ENCODE results near the gene PFN1. TPM values are rescaled to one million over a fixed set of nuclear protein-coding genes. Genes with fewer than 3 reads are reported as not detected.

PFN1 gene
- total and polyA plus RNA-seq, 9 of the 15 experiments (the other 6 are each of a cell fraction or from before 2014, with no cell fraction given), result 60.5 to 1,479 (median 456) TPM

DNA sequence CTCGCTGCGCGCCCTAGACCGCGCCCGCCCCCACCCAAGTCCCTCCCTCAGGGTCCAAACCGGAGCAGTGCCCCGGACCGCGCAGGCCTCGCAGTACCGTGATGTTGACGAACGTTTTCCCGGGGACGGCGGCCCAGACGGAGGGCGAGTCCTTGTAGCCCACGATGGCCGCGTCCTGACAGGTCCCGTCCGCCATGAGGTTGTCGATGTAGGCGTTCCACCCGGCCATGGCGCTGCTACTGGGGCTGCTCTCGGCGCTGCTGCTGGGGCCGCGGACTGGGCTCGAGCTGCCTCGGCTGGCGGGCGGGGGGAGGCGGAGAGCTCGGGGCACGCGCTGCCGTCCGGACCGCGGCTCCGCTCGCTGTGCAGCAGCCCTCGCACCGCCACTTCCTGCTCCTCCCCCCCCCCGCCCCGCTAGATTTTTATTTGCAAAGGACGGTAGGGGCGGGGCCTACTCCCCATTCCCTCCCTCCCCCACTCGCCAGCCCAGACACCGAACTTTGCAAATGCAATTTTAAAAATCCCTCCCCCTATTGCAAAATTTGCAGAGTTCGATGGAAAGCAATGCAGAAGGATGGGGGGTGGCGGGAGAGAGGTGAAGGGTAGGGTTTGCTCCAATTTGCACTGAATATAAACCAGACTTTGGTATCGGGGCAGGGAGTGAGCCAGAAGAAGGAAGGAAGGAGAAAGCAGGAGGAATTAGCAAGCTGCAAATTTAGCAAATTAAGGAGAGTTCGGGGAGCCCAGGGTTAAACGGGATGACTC, at the start of gene PFN1 (continued):
- no peak for TF ChIP-seq RCOR1 (IDR thresholded peaks at IDR 0.05; ENCODE audit: borderline replicate concordance in 1 of 2, low read depth in 2 of 2, low read length in 2 of 2)
- TF ChIP-seq, protein P1, sequence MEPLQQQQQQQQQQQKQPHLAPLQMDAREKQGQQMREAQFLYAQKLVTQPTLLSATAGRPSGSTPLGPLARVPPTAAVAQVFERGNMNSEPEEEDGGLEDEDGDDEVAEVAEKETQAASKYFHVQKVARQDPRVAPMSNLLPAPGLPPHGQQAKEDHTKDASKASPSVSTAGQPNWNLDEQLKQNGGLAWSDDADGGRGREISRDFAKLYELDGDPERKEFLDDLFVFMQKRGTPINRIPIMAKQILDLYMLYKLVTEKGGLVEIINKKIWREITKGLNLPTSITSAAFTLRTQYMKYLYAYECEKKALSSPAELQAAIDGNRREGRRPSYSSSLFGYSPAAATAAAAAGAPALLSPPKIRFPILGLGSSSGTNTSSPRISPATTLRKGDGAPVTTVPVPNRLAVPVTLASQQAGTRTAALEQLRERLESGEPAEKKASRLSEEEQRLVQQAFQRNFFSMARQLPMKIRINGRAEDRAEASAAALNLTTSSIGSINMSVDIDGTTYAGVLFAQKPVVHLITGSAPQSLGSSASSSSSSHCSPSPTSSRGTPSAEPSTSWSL (CRISPR knock-in tag; IDR thresholded peaks at IDR 0.05; ENCODE audit: borderline replicate concordance), result no peak
- TF ChIP-seq SMARCC2 (IDR thresholded peaks at IDR 0.05; ENCODE audit: low read depth), result no peak
- TF ChIP-seq ZFPM2 (CRISPR knock-in tag; IDR thresholded peaks at IDR 0.05), result no peak
- no peak; the same call in 1 of the 2 replicates for TF ChIP-seq TAF7 (tag; IDR thresholded peaks at IDR 0.05)
- no peak for TF ChIP-seq ESRRB (CRISPR knock-in tag; IDR thresholded peaks at IDR 0.05; ENCODE audit: borderline replicate concordance)
- TF ChIP-seq, protein P2, sequence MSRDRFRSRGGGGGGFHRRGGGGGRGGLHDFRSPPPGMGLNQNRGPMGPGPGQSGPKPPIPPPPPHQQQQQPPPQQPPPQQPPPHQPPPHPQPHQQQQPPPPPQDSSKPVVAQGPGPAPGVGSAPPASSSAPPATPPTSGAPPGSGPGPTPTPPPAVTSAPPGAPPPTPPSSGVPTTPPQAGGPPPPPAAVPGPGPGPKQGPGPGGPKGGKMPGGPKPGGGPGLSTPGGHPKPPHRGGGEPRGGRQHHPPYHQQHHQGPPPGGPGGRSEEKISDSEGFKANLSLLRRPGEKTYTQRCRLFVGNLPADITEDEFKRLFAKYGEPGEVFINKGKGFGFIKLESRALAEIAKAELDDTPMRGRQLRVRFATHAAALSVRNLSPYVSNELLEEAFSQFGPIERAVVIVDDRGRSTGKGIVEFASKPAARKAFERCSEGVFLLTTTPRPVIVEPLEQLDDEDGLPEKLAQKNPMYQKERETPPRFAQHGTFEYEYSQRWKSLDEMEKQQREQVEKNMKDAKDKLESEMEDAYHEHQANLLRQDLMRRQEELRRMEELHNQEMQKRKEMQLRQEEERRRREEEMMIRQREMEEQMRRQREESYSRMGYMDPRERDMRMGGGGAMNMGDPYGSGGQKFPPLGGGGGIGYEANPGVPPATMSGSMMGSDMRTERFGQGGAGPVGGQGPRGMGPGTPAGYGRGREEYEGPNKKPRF (IDR thresholded peaks at IDR 0.05; ENCODE audit: low read depth, low read length), result no peak
- TF ChIP-seq MED1 (CRISPR knock-in tag; IDR thresholded peaks at IDR 0.05; ENCODE audit: borderline replicate concordance), result no peak
- TF ChIP-seq ZNF395 (CRISPR knock-in tag; IDR thresholded peaks at IDR 0.05), result no peak
- TF ChIP-seq TAF9B (IDR thresholded peaks at IDR 0.05; ENCODE audit: partially characterized antibody), result no peak
- TF ChIP-seq ELF2 (CRISPR knock-in tag; IDR thresholded peaks at IDR 0.05), result no peak
- 0 out of 2 replicates have a peak, but pooled peaks have one; percentile 16 for TF ChIP-seq CC2D1A (IDR thresholded peaks at IDR 0.05)
- no peak for TF ChIP-seq ASH1L (IDR thresholded peaks at IDR 0.05; ENCODE audit: borderline replicate concordance, low read depth, partially characterized antibody)
- no peak for TF ChIP-seq SRSF3 (IDR thresholded peaks at IDR 0.05; ENCODE audit: insufficient read depth, low read length)
- TF ChIP-seq KDM1A (IDR thresholded peaks at IDR 0.05), result no peak
- TF ChIP-seq SMC3 (conservative IDR thresholded peaks at IDR 0.05; ENCODE audit: insufficient read depth, low read depth, low read length), result no peak
- TF ChIP-seq MECOM (CRISPR knock-in tag; IDR thresholded peaks at IDR 0.05), result no peak
- TF ChIP-seq ZEB2 (IDR thresholded peaks at IDR 0.05), result no peak
- TF ChIP-seq ZNF217 (CRISPR knock-in tag; IDR thresholded peaks at IDR 0.05), result no peak
- peak; percentile 94 for TF ChIP-seq CEBPB (tag; IDR thresholded peaks at IDR 0.05)
- TF ChIP-seq FOXJ2 (tag; IDR thresholded peaks at IDR 0.05), result no peak
- no peak for TF ChIP-seq DACH1 (IDR thresholded peaks at IDR 0.05; ENCODE audit: partially characterized antibody)
- TF ChIP-seq MAFG (tag; conservative IDR thresholded peaks at IDR 0.05), result peak; percentile 15; the same call in 1 of the 2 replicates
- TF ChIP-seq ZNF354B (CRISPR knock-in tag; IDR thresholded peaks at IDR 0.05), result no peak
- TF ChIP-seq KLF10 (CRISPR knock-in tag; IDR thresholded peaks at IDR 0.05), result no peak
- TF ChIP-seq SMARCA4 (IDR thresholded peaks at IDR 0.05), result peak; percentile 55; the same call in 1 of the 2 replicates
- TF ChIP-seq TGIF2 (CRISPR knock-in tag; IDR thresholded peaks at IDR 0.05), result no peak
